CD4-positive, alpha-beta T cell (primary cell): ENCODE measurements around the gene MT1HL1. TPM values are rescaled to one million over a fixed set of nuclear protein-coding genes. Genes with fewer than 3 reads are reported as not detected.

ENCODE experiments used
- ATAC-seq: fragments of 200-7000 bp; cut with Tn5 transposase; one replicate; pipeline ENCODE4 v1.10.0; 2022; ENCODE audit warnings: mild to moderate bottlenecking; ENCODE audit not compliant: poor library complexity
- CTCF ChIA-PET: fragments of 350-600 bp; sonication (Branson Sonifier 250); formaldehyde crosslinking; loops from one replicate; lab custom pipeline; 2021; ENCODE audit warnings: antibody characterized with exemption, inconsistent platforms; lab: Charles Lee
- POLR2A ChIA-PET: fragments of 350-600 bp; sonication (Branson Sonifier 250); formaldehyde crosslinking; loops from one replicate; lab custom pipeline; 2021; ENCODE audit warnings: antibody characterized with exemption, inconsistent platforms; lab: Charles Lee
- DNase-seq, 14 experiments: peaks; one replicate each; pipeline ENCODE4 v3.0.0-alpha.2; 2013 to 2020; ENCODE audit warnings: mixed read lengths in 2 of 14
- H3K27ac ChIP-seq, 2 donors: one replicate each; pipeline versions ENCODE4 v1.5.1 to v1.7.0; 2013; ENCODE audit warnings: low read length in 2 of 2, low read depth in 1 of 2, mild to moderate bottlenecking in 1 of 2
- H3K27me3 ChIP-seq, 2 experiments: 1 replicate in 1 of 2; 2 replicates in 1 of 2; pipeline versions ENCODE4 v1.6.1 to v1.7.0; 2013; ENCODE audit warnings: low read length in 2 of 2, control low read depth in 1 of 2, mild to moderate bottlenecking in 1 of 2, moderate library complexity in 1 of 2; ENCODE audit not compliant: insufficient read depth in 2 of 2, control insufficient read depth in 1 of 2
- H3K36me3 ChIP-seq: one replicate; pipeline ENCODE4 v1.6.1; 2013; ENCODE audit warnings: low read length, control low read depth; ENCODE audit not compliant: insufficient read depth
- H3K4me1 ChIP-seq: one replicate; pipeline ENCODE4 v1.6.1; 2013; ENCODE audit warnings: low read length, control low read depth; ENCODE audit not compliant: insufficient read depth
- H3K4me3 ChIP-seq: one replicate; pipeline ENCODE4 v1.5.1; 2013; ENCODE audit warnings: mild to moderate bottlenecking, low read length, moderate library complexity
- H3K9me3 ChIP-seq, 2 experiments: 1 replicate in 1 of 2; 2 replicates in 1 of 2; pipeline versions ENCODE4 v1.6.1 to v1.7.0; 2013; ENCODE audit warnings: low read length in 2 of 2, mild to moderate bottlenecking in 2 of 2, control low read depth in 1 of 2, moderate library complexity in 1 of 2; ENCODE audit not compliant: control insufficient read depth in 1 of 2, insufficient read depth in 1 of 2
- H3K27ac Mint-ChIP-seq: one replicate; pipeline ENCODE4 v1.8.0; 2020; ENCODE audit warnings: mixed read lengths
- H3K27me3 Mint-ChIP-seq: one replicate; pipeline ENCODE4 v1.8.0; 2021; ENCODE audit warnings: mixed read lengths
- H3K36me3 Mint-ChIP-seq: one replicate; pipeline ENCODE4 v1.8.0; 2021; ENCODE audit warnings: low read depth, mixed read lengths
- H3K4me1 Mint-ChIP-seq: one replicate; pipeline ENCODE4 v1.8.0; 2021; ENCODE audit warnings: low read depth, mixed read lengths
- H3K4me3 Mint-ChIP-seq: one replicate; pipeline ENCODE4 v1.8.0; 2020; ENCODE audit warnings: mild to moderate bottlenecking, mixed read lengths
- H3K9me3 Mint-ChIP-seq: one replicate; pipeline ENCODE4 v1.8.0; 2020; ENCODE audit warnings: mixed read lengths
- CTCF ChIP-seq: fragments of 200-600 bp; IDR thresholded peaks from one replicate; pipeline ENCODE4 v1.8.0; 2022; ENCODE audit warnings: antibody characterized with exemption, mild to moderate bottlenecking
- intact Hi-C, 2 experiments: fragments of 100-400 bp; cut with DNase I in 1 of 2; cut with micrococcal nuclease in 1 of 2; formaldehyde crosslinking; loops; one replicate each; pipeline versions ENCODE4 v1.15.1 to v1.9.0; 2023 to 2025; cut with DNase I, micrococcal nuclease
- total RNA-seq, 174 experiments: library from RNA in 2 of 174; stranded (reverse) in 2 of 174; gene quantifications; one replicate each; pipeline ENCODE4 v1.2.3 and lab custom pipeline; 2021 to 2026

Gene MT1HL1
- total RNA-seq, 2 experiments from 2014 or later = not detected

GRCh38 chr1:237041461-237041794 is 37.2 kb upstream of the MT1HL1 start:
- intact Hi-C loops = no loop called here
- H3K27ac Mint-ChIP-seq = no peak overlapping the region
- no peak for TF ChIP-seq CTCF

GRCh38 chr1:237040823-237041222 is 36.6 kb upstream of the MT1HL1 start:
- TF ChIP-seq CTCF = no peak
- Mint-ChIP-seq H3K4me1 (peaks cover 14% of the 10 kb centered on the region), H3K4me3 (no peak overlapping the region), H3K27ac (no peak overlapping the region), H3K27me3 (peaks cover 42% of the 10 kb centered on the region), H3K36me3 (no peaks in the 10 kb centered on the region), H3K9me3 (no peaks in the 10 kb centered on the region)
- CTCF ChIA-PET = no interaction called here
- H3K4me1 ChIP-seq = no peaks in the 10 kb centered on the region
- no peaks in the 10 kb centered on the region for H3K36me3 ChIP-seq
- no peak overlapping the region for H3K4me3 ChIP-seq
- intact Hi-C loops = no loop called here
- ATAC-seq (no peak), DNase-seq (no peak)
- H3K27ac ChIP-seq = no peak overlapping the region
- peaks cover 0 to 6% of the 10 kb centered on the region in 2 experiments for H3K9me3 ChIP-seq
- POLR2A ChIA-PET = no interaction called here
- peaks cover 27 to 40% of the 10 kb centered on the region in 2 experiments for H3K27me3 ChIP-seq

More at GRCh38 chr1:237041461-237041794, 37.2 kb upstream of the MT1HL1 start:
- DNase-seq = no peak
- no peaks in the 10 kb centered on the region for H3K4me1 ChIP-seq
- H3K4me3 ChIP-seq = no peak overlapping the region
- Mint-ChIP-seq H3K4me1 (peaks cover 14% of the 10 kb centered on the region), H3K36me3 (no peaks in the 10 kb centered on the region), H3K27me3 (peaks cover 42% of the 10 kb centered on the region), H3K9me3 (no peaks in the 10 kb centered on the region), H3K4me3 (peak overlapping the region; percentile 1)
- ChIA-PET CTCF (no interaction called here), POLR2A (no interaction called here)
- H3K27ac ChIP-seq = no peak overlapping the region
- peaks cover 0 to 6% of the 10 kb centered on the region in 2 experiments for H3K9me3 ChIP-seq
- no peaks in the 10 kb centered on the region for H3K36me3 ChIP-seq
- peaks cover 27 to 43% of the 10 kb centered on the region in 2 experiments for H3K27me3 ChIP-seq
- no peak for ATAC-seq

- H3K4me3 ChIP-seq = no peak overlapping the region
- H3K4me1 Mint-ChIP-seq = peaks cover 8% of the 10 kb centered on the region
- peaks cover 17 to 34% of the 10 kb centered on the region in 2 experiments for H3K27me3 ChIP-seq
- CTCF ChIA-PET = interaction anchor here (1.0 kb wide), 1 partner anchor 10 kb away, joined by 3 read pairs; no protein-coding TSS in a partner anchor
- intact Hi-C loops = no loop called here
- DNase-seq (no peak), ATAC-seq (no peak)
- H3K4me1 ChIP-seq = no peaks in the 10 kb centered on the region
- no peaks in the 10 kb centered on the region for H3K9me3 Mint-ChIP-seq
- no peaks in the 10 kb centered on the region for H3K36me3 Mint-ChIP-seq
- TF ChIP-seq CTCF = no peak
- no peak overlapping the region for H3K27ac ChIP-seq
- no peaks in the 10 kb centered on the region for H3K36me3 ChIP-seq
- peaks cover 0 to 5% of the 10 kb centered on the region in 2 experiments for H3K9me3 ChIP-seq
- POLR2A ChIA-PET = no interaction called here
- H3K4me3 Mint-ChIP-seq = no peak overlapping the region
- H3K27ac Mint-ChIP-seq = no peak overlapping the region
- peaks cover 25% of the 10 kb centered on the region for H3K27me3 Mint-ChIP-seq
These were observed 34.0 kb upstream of the MT1HL1 start for GRCh38 chr1:237038211-237038610.
